ENCODE measurements around the gene MVP.

DNA sequence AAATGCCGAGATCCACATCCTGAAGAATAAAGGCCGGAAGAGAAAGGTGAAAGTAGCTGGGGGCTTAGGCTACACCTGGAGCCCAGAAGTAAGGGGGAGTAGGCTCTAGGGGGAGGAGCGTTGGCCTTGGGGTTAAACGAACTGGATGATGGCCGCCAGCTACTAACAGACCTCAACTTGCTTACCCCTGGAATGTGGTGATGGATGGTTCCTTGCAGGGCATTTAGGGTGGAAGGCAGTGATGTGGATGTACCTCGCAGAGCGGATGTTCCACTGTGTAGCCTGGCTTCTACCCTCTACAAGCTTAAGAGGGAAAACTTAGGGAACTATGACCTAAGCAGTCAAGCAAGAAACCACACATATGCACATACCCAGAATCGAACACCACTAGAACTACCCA lies 16.2 kb upstream of the MVP start:
- TF ChIP-seq, protein P1, sequence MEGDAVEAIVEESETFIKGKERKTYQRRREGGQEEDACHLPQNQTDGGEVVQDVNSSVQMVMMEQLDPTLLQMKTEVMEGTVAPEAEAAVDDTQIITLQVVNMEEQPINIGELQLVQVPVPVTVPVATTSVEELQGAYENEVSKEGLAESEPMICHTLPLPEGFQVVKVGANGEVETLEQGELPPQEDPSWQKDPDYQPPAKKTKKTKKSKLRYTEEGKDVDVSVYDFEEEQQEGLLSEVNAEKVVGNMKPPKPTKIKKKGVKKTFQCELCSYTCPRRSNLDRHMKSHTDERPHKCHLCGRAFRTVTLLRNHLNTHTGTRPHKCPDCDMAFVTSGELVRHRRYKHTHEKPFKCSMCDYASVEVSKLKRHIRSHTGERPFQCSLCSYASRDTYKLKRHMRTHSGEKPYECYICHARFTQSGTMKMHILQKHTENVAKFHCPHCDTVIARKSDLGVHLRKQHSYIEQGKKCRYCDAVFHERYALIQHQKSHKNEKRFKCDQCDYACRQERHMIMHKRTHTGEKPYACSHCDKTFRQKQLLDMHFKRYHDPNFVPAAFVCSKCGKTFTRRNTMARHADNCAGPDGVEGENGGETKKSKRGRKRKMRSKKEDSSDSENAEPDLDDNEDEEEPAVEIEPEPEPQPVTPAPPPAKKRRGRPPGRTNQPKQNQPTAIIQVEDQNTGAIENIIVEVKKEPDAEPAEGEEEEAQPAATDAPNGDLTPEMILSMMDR (IDR thresholded peaks at IDR 0.05), result no peak
- TF ChIP-seq EZH2 (IDR thresholded peaks at IDR 0.05; ENCODE audit: borderline replicate concordance, insufficient read depth, low read depth, low read length, poor library complexity, severe bottlenecking), result no peak

Measured in B cell (primary cell).